WI38 (cell line): ENCODE measurements around the gene SLC16A4.
"Not testable (repeated sequence)": the region's sequence is repeated elsewhere in the genome, so short reads cannot be mapped to it uniquely, and the experiment has no call there.

Experiments used
- H3K4me3 ChIP-seq: 2 replicates; pipeline ENCODE4 v1.5.1; 2011; ENCODE audit warnings: low read depth, mild to moderate bottlenecking, control low read depth, low read length
- CTCF ChIP-seq: IDR thresholded peaks from 2 replicates; pipeline ENCODE4 v1.5.1; 2012; ENCODE audit warnings: low read depth, mild to moderate bottlenecking, control low read depth, low read length

Gene SLC16A4

GRCh38 chr1:110420023-110420662 lies 29.3 kb upstream of the SLC16A4 start:
- no peak for TF ChIP-seq CTCF

GRCh38 chr1:110418729-110419128 lies 27.9 kb upstream of the SLC16A4 start:
- no peak for TF ChIP-seq CTCF
- H3K4me3 ChIP-seq: no peak overlapping the region

More at GRCh38 chr1:110420023-110420662, 29.3 kb upstream of the SLC16A4 start:
- no peak overlapping the region for H3K4me3 ChIP-seq

GRCh38 chr1:110413045-110413444 lies 22.2 kb upstream of the SLC16A4 start:
- not testable (repeated sequence) for H3K4me3 ChIP-seq

GRCh38 chr1:110412576-110412975 lies 21.8 kb upstream of the SLC16A4 start:
- H3K4me3 ChIP-seq: no peak overlapping the region
- TF ChIP-seq CTCF: peak; percentile 72

- no peak for TF ChIP-seq CTCF
- no peak overlapping the region for H3K4me3 ChIP-seq
These were observed 20.4 kb upstream of the SLC16A4 start for GRCh38 chr1:110411173-110411735.

- TF ChIP-seq CTCF: no peak
- no peak overlapping the region for H3K4me3 ChIP-seq
These were observed 18.5 kb upstream of the SLC16A4 start for GRCh38 chr1:110409316-110409715.

GRCh38 chr1:110408488-110408887 lies 17.7 kb upstream of the SLC16A4 start:
- no peak for TF ChIP-seq CTCF
- H3K4me3 ChIP-seq: no peak overlapping the region; the same call in 1 of the 2 replicates
